HG03558 (cell line): ENCODE measurements around the gene TUBB2A.
"Not testable (repeated sequence)": the region's sequence is repeated elsewhere in the genome, so short reads cannot be mapped to it uniquely, and the experiment has no call there.

Experiments used
- ATAC-seq: cut with Tn5 transposase; IDR thresholded peaks from one replicate; pipeline ENCODE4 v1.9.1; 2021; ENCODE audit warnings: moderate number of reproducible peaks; ENCODE audit not compliant: unreplicated experiment; ENCODE audit errors: extremely low read depth

TUBB2A gene

GRCh38 chr6:3157131-3157933 lies at the start of gene TUBB2A:
Gene TUBB2A, minus strand, starts transcription at chr6:3157544. Its CDS starts 81 bp downstream, at chr6:3157463.
- ATAC-seq: peak; percentile 50

- no peak for ATAC-seq
Measured at GRCh38 chr6:3206339-3207015, 49.1 kb upstream of the TUBB2A start.

- ATAC-seq: no peak
Measured at GRCh38 chr6:3205913-3206312, 48.6 kb upstream of the TUBB2A start.

GRCh38 chr6:3204921-3205320 lies 47.6 kb upstream of the TUBB2A start:
- no peak for ATAC-seq

GRCh38 chr6:3202999-3203696 lies 45.8 kb upstream of the TUBB2A start:
- no peak for ATAC-seq

- ATAC-seq: no peak
Measured at GRCh38 chr6:3201388-3201787, 44.0 kb upstream of the TUBB2A start.

GRCh38 chr6:3200682-3201081 lies 43.3 kb upstream of the TUBB2A start:
- no peak for ATAC-seq

- no peak for ATAC-seq
Measured at GRCh38 chr6:3199382-3199781, 42.0 kb upstream of the TUBB2A start.

- not testable (repeated sequence) for ATAC-seq
Measured at GRCh38 chr6:3197734-3198133, 40.4 kb upstream of the TUBB2A start.

- ATAC-seq: no peak
Measured at GRCh38 chr6:3196770-3197169, 39.4 kb upstream of the TUBB2A start.

- no peak for ATAC-seq
Measured at GRCh38 chr6:3195695-3196497, 38.6 kb upstream of the TUBB2A start.

- ATAC-seq: no peak
Measured at GRCh38 chr6:3195420-3195694, 38.0 kb upstream of the TUBB2A start.

- no peak for ATAC-seq
Measured at GRCh38 chr6:3194535-3195419, 37.4 kb upstream of the TUBB2A start.

GRCh38 chr6:3193102-3193849 lies 35.9 kb upstream of the TUBB2A start:
- no peak for ATAC-seq

GRCh38 chr6:3190779-3191178 lies 33.4 kb upstream of the TUBB2A start:
- ATAC-seq: no peak

- no peak for ATAC-seq
Measured at GRCh38 chr6:3190056-3190455, 32.7 kb upstream of the TUBB2A start.

- not testable (repeated sequence) for ATAC-seq
Measured at GRCh38 chr6:3189192-3189591, 31.8 kb upstream of the TUBB2A start.

- no peak for ATAC-seq
Measured at GRCh38 chr6:3188262-3188661, 30.9 kb upstream of the TUBB2A start.

- ATAC-seq: no peak
Measured at GRCh38 chr6:3186974-3187382, 29.6 kb upstream of the TUBB2A start.
